GM23338 (cell line): ENCODE results near the gene PGAM5.

Experiments used
- CREB1 ChIP-seq: fragments of 250-450 bp; sonication (Bioruptor Pico); IDR thresholded peaks from 2 replicates; pipeline ENCODE4 v1.5.0; 2020; ENCODE audit warnings: low read depth, mild to moderate bottlenecking, moderate library complexity
- EZH2 ChIP-seq: fragments of 200-600 bp; sonication (generic); IDR thresholded peaks from one replicate; pipeline ENCODE4 v1.8.0; 2017; ENCODE audit warnings: antibody characterized with exemption, mild to moderate bottlenecking, low read depth; ENCODE audit not compliant: unreplicated experiment
- EZH2phosphoT487 ChIP-seq: fragments of 200-600 bp; sonication (generic); IDR thresholded peaks from one replicate; pipeline ENCODE4 v1.8.1; 2018; ENCODE audit warnings: antibody characterized with exemption; ENCODE audit not compliant: unreplicated experiment
- POLR2AphosphoS5 ChIP-seq: IDR thresholded peaks from 2 replicates; pipeline ENCODE4 v1.6.1; 2016; ENCODE audit warnings: antibody characterized with exemption, low read depth
- TF ChIP-seq, protein P1 (sequence below), 2 experiments: fragments of 200-600 bp in 1 of 2; sonication (generic) in 1 of 2; conservative IDR thresholded peaks; 2 replicates each; pipeline versions ENCODE4 v1.5.1 to v1.6.1; 2016 to 2017; ENCODE audit warnings: antibody characterized with exemption in 2 of 2, low read depth in 2 of 2, mild to moderate bottlenecking in 2 of 2, moderate library complexity in 1 of 2
- TF ChIP-seq, protein P2 (sequence below): IDR thresholded peaks from one replicate; pipeline ENCODE4 v1.6.1; 2018; ENCODE audit warnings: antibody characterized with exemption; ENCODE audit not compliant: unreplicated experiment
- TF ChIP-seq, protein P3 (sequence below): IDR thresholded peaks from 2 replicates; pipeline ENCODE4 v1.6.1; 2016; ENCODE audit warnings: antibody characterized with exemption

DNA sequence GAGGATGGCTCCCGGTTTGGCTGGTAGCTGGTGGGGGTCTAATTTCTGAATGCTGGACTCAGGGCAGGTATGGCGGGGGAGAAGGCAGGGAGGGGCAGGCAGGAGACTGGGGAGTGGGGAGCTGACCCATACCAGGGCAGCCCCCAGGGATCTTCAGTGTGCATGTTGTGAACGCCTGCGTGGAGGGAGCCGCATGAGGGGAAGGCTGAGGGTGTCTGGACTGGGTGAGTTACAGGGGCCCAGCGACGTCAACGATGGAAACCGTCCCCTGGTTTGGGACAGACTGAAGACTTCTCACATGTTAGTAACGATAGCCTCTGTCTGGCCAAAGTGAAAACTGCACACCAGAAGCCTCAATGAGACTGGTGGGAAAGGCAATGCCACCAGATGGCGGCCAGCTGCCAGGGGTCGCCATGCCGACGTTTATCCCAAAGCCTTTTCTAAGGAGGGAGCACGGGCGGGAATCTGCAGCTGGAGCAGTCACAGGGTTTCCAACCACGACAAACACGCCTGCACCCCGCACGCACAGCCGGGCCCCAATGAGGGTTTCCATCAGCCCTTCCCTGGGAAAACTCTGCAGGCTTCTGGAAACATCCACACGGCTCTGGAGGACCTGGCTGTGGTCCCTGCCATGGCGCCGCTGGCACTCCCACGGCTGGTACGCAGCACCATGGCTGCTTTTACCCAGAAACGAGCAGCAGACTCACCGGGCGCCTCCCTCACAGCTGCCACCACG, 14.0 kb downstream of the PGAM5 start:
- TF ChIP-seq, protein P1, sequence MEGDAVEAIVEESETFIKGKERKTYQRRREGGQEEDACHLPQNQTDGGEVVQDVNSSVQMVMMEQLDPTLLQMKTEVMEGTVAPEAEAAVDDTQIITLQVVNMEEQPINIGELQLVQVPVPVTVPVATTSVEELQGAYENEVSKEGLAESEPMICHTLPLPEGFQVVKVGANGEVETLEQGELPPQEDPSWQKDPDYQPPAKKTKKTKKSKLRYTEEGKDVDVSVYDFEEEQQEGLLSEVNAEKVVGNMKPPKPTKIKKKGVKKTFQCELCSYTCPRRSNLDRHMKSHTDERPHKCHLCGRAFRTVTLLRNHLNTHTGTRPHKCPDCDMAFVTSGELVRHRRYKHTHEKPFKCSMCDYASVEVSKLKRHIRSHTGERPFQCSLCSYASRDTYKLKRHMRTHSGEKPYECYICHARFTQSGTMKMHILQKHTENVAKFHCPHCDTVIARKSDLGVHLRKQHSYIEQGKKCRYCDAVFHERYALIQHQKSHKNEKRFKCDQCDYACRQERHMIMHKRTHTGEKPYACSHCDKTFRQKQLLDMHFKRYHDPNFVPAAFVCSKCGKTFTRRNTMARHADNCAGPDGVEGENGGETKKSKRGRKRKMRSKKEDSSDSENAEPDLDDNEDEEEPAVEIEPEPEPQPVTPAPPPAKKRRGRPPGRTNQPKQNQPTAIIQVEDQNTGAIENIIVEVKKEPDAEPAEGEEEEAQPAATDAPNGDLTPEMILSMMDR (conservative IDR thresholded peaks at IDR 0.05; ENCODE audit: low read depth in 2 of 2), result no peak
- TF ChIP-seq POLR2AphosphoS5 (no peak), EZH2 (no peak), EZH2phosphoT487 (no peak), CREB1 (CRISPR knock-in tag) (no peak)
- TF ChIP-seq, protein P2, sequence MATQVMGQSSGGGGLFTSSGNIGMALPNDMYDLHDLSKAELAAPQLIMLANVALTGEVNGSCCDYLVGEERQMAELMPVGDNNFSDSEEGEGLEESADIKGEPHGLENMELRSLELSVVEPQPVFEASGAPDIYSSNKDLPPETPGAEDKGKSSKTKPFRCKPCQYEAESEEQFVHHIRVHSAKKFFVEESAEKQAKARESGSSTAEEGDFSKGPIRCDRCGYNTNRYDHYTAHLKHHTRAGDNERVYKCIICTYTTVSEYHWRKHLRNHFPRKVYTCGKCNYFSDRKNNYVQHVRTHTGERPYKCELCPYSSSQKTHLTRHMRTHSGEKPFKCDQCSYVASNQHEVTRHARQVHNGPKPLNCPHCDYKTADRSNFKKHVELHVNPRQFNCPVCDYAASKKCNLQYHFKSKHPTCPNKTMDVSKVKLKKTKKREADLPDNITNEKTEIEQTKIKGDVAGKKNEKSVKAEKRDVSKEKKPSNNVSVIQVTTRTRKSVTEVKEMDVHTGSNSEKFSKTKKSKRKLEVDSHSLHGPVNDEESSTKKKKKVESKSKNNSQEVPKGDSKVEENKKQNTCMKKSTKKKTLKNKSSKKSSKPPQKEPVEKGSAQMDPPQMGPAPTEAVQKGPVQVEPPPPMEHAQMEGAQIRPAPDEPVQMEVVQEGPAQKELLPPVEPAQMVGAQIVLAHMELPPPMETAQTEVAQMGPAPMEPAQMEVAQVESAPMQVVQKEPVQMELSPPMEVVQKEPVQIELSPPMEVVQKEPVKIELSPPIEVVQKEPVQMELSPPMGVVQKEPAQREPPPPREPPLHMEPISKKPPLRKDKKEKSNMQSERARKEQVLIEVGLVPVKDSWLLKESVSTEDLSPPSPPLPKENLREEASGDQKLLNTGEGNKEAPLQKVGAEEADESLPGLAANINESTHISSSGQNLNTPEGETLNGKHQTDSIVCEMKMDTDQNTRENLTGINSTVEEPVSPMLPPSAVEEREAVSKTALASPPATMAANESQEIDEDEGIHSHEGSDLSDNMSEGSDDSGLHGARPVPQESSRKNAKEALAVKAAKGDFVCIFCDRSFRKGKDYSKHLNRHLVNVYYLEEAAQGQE, result no peak
- TF ChIP-seq, protein P3, sequence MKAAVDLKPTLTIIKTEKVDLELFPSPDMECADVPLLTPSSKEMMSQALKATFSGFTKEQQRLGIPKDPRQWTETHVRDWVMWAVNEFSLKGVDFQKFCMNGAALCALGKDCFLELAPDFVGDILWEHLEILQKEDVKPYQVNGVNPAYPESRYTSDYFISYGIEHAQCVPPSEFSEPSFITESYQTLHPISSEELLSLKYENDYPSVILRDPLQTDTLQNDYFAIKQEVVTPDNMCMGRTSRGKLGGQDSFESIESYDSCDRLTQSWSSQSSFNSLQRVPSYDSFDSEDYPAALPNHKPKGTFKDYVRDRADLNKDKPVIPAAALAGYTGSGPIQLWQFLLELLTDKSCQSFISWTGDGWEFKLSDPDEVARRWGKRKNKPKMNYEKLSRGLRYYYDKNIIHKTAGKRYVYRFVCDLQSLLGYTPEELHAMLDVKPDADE, result no peak
